Caki2 (cell line): ENCODE data around the gene FLRT3. TPM values are rescaled to one million over a fixed set of nuclear protein-coding genes. Genes with fewer than 3 reads are reported as not detected.
A peak's percentile ranks its signal among the peaks of the same experiment; 100 is the strongest.

ENCODE experiments used
- DNase-seq: peaks from one replicate; pipeline ENCODE4 v3.0.0-alpha.2; 2015; ENCODE audit warnings: low read depth
- in situ Hi-C: cut with HindIII; loops from 2 replicates; pipeline ENCODE4 v1.10.0; 2016; ENCODE audit warnings: low sequenced_read_pairs, low pct_unique_long_range_greater_than_20kb, mixed read lengths
- total RNA-seq: library from RNA; depleted of rRNA; stranded (reverse); fragments of >200 nt; shearing (Covaris generic); gene quantifications from 2 replicates; pipeline ENCODE4 v1.2.3, GENCODE V29; 2014; ENCODE audit warnings: low replicate concordance

FLRT3 gene
- total RNA-seq, 1 experiment from 2014 or later: 36.7 TPM

GRCh38 chr20:14334306-14334930 is 3.0 kb downstream of the FLRT3 start:
- DNase-seq: peak; percentile 68
- in situ Hi-C loops: no loop called here

- in situ Hi-C loops: no loop called here
- no peak for DNase-seq
Measured at GRCh38 chr20:14333721-14334120, 3.7 kb downstream of the FLRT3 start.

DNA sequence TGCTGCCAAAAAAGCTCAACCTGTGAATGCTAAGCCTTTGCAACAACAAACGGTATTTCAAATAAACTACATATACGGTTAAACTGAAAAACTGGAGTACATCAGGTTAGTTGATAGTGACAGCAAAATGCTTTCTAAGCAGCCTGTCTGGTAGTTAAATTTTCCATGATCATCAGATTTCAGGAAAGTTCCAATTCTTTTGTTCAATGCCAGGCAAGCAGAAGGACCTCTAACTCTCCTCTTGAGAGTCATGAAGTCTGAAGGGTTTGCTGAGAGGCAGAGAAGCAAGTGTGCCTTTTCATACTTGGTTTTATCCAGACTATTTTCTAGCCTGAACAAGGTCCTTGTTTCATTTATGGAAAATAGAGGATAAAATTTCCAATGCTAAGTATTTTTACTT is 4.5 kb downstream of the FLRT3 start:
- DNase-seq: peak; percentile 31
- in situ Hi-C loops: no loop called here

- in situ Hi-C loops: no loop called here
- DNase-seq: no peak
Measured at GRCh38 chr20:14331646-14332045, 5.8 kb downstream of the FLRT3 start.

DNA sequence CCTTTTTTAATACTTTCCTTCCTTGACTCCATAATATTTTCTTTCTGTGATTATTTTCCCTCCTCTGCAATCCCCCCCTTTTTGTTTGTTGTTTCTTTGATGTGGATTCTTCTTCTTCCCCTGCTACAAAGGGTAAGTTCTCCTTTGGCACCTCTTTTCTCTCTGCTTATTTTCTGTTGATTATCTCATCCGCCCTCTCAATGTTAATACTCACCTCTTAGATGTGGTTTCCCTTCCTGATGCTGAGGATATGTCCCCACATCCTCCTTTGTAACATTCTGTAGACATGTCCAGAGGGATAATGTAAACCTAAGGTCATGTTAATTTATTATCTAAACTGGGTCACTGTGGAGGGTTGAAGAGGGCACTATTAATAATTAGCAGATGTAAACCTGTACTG is 17.7 kb downstream of the FLRT3 start:
- DNase-seq: no peak
- in situ Hi-C loops: no loop called here

- DNase-seq: no peak
- in situ Hi-C loops: no loop called here
Measured at GRCh38 chr20:14313341-14314020, 23.9 kb downstream of the FLRT3 start.

DNA sequence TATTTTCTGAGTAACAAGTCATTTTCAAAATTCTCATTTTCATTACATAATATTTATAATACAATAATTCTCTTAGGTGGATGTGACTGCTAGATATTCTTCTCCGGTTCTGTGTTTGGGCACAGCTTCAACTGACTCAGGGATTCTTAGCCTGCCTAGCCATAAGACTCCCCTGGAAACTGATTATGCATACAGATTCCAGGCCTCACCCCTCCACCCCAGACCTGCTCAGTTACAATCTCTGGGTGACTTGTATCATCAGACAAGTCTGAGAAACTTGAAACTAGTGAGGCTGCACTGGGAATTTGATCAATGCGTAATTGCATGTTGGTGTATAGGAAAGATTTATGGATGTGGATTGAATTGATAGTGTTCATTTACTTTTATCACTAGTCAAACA is 25.4 kb downstream of the FLRT3 start:
- in situ Hi-C loops: no loop called here
- DNase-seq: no peak

- in situ Hi-C loops: no loop called here
- no peak for DNase-seq
Measured at GRCh38 chr20:14310977-14311627, 26.3 kb downstream of the FLRT3 start.

- no peak for DNase-seq
- in situ Hi-C loops: no loop called here
Measured at GRCh38 chr20:14307956-14308355, 29.5 kb downstream of the FLRT3 start.

GRCh38 chr20:14304472-14304871 is 32.9 kb downstream of the FLRT3 start:
- no peak for DNase-seq
- in situ Hi-C loops: no loop called here

DNA sequence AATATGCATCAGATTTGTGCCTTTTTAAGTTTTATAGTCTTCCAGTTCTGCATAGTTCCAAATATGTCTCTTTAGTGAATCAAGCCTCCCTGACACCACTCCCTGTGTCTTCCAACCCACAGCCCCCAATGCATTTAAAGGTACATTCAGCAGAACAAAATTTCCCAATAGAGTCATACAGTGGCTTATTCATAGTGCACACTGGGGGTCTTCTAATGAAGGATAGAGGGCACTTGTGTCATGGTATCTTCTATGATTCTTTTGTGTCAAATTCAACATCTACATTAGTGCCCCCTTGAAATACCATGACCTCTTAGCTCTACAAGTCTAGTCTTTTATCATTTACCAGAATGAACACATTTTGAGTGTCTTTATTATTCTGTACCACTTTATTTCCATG is 33.8 kb downstream of the FLRT3 start:
- in situ Hi-C loops: no loop called here
- no peak for DNase-seq

DNA sequence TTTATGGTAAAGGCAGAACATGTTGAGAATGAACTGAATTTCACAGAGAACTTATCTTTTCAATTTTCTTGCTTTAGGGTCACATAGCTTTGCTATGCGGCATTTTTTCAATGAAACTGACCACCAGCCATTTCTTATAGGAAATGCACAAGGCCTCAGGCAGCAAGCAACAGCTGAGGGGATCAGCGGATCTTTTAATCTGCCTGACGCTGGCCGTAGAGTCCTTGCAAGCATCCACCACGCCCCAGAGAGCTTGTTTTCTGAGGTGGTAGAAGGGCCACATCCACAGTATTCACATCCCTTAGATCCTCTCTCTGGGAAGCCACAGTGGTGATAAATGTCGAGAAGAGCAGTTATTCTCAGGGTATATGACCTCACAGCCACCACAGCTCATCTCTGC is 34.3 kb downstream of the FLRT3 start:
- no peak for DNase-seq
- in situ Hi-C loops: no loop called here

- DNase-seq: no peak
- in situ Hi-C loops: no loop called here
Measured at GRCh38 chr20:14299831-14300230, 37.6 kb downstream of the FLRT3 start.

GRCh38 chr20:14295770-14296309 is 41.6 kb downstream of the FLRT3 start:
- no peak for DNase-seq
- in situ Hi-C loops: no loop called here

GRCh38 chr20:14295238-14295637 is 42.2 kb downstream of the FLRT3 start:
- in situ Hi-C loops: no loop called here

DNA sequence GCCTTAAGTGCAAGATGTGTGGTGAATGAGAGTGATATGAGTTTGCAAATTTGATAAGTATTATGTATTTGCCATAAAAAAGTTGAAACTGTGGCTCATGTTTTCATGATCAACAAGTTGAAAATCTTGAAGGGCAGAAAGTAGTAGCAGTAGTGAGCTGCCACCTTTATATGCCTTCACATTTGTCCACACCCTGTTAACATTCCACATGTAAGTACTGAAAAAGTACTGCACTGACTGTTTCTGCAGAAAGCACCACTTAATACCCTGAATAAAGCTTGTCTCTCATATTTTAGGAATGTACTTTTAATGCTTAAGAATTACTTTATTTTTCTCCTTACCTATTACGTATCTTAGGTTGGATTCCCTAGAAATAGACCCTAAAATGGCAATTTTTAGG is 45.9 kb downstream of the FLRT3 start:
- in situ Hi-C loops: no loop called here
- DNase-seq: no peak

More at GRCh38 chr20:14295238-14295637, 42.2 kb downstream of the FLRT3 start:
- DNase-seq: no peak

GRCh38 chr20:14288341-14289330 is 48.8 kb downstream of the FLRT3 start:
- DNase-seq: peak; percentile 35
- in situ Hi-C loops: no loop called here

DNA sequence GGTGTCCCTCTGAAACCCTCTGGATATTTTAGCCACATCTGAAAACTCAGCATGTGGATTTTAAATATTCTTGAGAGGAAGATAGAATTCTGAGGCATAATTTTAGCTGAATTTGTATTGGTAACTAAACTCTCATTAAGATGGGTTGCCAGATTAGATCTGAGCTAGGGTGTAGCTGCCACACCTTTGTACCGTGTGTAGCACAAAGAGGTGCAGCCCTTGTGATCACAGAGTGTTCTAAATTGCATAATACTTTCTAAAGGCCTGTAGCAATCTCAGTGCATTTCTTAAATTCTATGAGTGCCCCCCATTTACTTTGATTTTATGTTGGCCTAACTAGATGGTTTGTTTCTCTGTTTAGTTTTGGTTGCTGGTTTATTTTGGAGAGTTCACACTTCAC is 53.0 kb downstream of the FLRT3 start:
- no peak for DNase-seq
- in situ Hi-C loops: no loop called here
